GM19468 (cell line): ENCODE results near the gene YPEL1.
"Not testable (repeated sequence)": the region's sequence is repeated elsewhere in the genome, so short reads cannot be mapped to it uniquely, and the experiment has no call there.

Experiments
- ATAC-seq: cut with Tn5 transposase; IDR thresholded peaks from one replicate; pipeline ENCODE4 v1.9.1; 2021; ENCODE audit warnings: mild to moderate bottlenecking, moderate library complexity, moderate number of reproducible peaks; ENCODE audit not compliant: unreplicated experiment; ENCODE audit errors: extremely low read depth

YPEL1 gene

DNA sequence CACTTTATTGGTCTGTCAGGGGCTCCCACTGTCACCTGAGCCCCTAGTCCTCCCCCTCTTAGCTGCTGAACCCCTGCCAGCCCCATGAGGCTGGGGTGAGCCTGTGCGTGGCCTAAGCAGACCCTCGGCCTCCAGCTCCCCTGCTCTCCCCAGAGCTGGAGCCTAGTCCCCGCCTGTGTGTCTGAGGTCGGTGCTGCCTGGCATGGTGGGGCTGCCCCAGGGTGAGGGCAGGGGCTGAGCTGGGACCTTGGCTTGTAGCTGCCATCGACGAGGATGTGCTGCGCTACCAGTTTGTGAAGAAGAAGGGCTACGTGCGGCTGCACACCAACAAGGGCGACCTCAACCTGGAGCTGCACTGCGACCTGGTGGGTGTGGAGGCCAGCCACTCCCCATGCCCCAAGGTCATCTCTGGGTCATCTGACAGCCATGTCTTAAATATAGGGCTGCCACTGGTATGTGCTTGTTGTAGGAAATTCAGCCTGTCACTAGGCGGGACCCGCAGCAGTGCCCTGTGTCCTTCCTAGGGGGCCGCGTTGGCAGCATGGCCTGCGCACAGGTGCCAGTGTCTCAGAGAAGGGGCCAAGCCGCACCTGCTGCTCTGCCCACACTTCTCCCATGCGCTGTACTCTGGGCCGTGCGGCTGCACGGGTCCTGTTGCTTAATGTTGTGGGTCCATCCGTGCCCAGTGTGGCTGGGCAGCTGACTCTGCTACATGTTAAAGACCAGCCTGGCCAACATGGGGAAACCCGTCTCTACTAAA, 48.8 kb downstream of the YPEL1 start:
- ATAC-seq: no peak

DNA sequence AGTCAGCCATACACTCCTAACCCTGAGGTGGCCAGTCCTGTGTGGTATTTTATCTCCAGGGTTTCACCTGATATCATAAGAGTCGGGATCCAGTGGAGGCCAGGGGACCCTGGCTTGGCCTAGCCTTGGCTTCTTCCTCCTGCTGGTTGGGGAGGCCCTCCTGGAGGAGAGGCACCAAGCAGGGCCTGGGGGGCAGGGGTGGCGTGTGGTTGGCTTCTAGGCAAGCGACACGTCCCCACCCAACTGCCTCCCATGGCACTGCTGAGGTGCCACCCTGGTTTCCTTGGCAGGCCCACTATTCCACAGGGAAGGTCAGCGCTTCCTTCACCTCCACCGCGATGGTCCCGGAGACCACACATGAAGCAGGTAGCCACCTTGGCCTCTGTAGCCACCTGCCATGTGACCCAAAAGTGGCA, 49.4 kb downstream of the YPEL1 start:
- no peak for ATAC-seq

DNA sequence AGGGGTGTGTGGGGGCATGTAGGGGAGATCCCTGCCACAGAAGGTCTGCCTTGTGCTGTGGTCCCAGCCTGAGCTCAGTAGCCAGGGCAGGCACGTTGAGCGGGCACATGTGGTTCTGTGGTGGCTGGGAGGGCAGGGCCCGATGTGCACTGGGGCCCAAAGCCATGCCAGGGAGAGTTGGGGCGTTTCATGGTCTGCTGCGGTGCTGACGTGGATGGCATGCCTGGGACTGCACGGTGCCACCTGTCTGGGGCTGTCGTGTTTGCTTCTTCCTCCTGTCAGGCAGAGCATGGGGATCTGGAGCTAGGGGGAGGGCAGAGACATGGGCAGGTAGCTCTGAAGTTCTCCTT, 50.5 kb downstream of the YPEL1 start:
- no peak for ATAC-seq

DNA sequence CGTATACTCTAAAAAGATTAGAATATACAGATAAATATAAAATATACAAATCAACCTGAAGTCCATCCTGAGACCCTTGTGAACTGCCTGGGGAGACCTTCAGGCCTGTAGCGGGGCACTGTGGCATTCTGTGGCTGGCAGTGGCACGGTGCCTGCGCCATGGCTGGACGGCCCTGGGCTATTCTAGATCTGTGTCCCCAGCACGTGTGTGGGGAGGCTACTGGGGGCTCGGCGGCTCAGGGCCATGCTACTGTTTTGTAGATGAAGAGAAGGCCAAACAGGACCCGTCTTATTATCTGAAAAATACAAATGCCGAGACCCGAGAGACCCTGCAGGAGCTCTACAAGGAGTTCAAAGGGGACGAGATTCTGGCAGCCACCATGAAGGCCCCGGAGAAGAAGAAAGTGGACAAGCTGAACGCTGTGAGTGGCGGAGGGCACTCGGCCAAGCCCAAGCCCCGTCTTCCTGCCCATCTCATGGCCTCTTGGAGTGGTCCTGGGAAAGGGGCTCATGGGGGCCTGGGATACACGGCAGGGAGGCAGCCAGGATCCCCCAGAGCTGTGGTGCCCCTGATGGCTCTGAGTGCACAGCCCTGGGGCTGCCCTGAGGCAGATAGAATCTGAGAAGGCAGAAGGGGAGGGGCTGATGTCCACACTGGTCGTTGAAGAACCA, 51.0 kb downstream of the YPEL1 start:
- no peak for ATAC-seq

DNA sequence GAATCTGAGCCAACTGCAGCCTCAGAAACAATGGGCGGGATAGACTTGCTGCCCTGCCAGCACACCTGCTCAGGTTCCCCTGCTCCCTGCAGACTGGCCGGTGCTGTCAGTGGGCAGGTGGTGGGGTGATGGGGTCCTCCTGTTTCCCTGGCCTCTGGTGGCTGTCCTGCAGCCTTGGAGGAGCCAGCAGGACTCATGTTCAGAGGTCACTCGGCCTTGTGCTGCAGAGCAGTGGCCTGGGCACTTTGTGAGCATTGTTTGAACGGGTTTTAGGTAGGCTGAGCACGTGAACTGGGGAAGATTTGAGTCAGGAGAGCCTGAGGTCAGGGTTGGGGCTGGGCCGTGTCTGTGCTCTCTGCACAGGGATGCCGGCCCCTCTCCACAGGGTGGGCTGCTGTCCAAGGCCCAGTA, 52.2 kb downstream of the YPEL1 start:
- ATAC-seq: no peak

DNA sequence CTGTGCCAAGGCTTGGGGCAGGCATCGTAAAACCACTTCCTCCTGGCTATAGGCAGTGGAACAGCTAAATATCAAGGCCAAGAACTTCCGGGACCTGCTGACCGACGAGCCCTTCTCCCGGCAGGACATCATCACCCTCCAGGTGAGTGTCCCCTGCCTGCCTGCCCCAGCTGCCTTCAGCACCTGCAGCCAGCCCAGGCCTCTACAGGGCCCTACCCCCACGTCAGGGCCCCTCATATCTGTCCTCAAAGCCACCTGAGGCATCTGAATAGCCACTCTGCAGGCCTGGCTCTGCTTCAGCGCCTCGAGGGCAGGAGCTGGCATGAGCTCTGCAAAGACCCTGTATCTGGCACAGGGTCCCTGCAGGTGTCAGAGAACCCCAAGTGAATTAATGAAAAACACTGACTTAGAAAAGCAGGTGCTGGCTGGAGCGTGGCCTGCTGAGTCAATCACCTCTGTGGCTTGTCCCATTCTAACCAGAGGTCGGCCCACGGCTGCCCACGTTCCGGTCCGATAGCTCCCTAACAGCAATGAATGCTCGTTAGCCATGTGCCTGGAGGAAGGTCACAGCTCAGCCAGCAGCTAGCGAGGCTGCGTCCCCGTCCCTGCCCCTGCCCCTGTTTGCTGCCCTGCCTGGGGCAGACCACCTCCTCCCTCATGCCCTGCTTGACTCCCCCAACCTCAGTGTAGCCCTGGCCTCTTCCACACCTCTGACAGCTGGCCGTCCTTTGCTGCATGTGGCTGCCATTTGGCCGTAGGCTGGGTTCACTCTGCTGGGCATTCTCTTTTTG, 53.0 kb downstream of the YPEL1 start:
- ATAC-seq: no peak

DNA sequence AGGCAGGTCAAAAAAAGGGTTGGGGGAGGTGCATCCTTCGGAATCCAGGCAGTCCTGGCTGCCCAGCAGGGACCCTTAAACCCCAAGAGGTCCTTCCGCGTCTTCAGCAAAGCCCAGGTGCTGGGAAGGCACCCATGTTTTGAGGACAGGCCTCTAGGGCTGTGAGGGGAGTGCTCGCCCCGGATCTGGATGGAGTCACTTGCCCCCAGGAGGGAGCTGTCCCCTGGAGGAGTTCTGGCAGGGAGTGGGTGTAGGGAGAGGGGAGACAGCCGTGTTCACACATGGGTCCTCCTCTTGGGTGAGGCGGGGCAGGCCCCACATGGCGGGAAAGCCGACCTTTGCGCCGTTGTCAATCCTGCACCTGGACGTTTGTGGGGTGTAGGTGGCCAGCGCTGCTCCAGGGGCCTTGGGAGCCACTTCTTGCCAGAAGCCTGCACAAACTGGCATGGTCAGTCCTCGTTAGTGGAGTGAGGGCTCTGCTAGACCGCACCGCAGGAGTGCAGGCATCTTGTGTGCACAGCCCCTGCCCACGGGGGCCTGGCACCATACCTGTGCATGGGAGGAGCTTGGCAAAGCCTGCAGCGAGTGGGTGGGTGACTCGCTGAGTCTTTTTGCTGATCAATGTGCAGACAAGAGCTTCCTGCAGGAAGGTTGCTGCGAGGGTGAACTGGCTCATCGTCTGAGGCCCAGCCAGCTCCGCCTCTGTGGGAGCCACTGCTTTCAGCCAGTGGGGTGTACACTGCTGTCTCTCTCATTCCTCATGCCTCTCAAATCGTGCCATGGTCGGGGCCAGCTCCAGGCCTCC, 53.8 kb downstream of the YPEL1 start:
- ATAC-seq: no peak

DNA sequence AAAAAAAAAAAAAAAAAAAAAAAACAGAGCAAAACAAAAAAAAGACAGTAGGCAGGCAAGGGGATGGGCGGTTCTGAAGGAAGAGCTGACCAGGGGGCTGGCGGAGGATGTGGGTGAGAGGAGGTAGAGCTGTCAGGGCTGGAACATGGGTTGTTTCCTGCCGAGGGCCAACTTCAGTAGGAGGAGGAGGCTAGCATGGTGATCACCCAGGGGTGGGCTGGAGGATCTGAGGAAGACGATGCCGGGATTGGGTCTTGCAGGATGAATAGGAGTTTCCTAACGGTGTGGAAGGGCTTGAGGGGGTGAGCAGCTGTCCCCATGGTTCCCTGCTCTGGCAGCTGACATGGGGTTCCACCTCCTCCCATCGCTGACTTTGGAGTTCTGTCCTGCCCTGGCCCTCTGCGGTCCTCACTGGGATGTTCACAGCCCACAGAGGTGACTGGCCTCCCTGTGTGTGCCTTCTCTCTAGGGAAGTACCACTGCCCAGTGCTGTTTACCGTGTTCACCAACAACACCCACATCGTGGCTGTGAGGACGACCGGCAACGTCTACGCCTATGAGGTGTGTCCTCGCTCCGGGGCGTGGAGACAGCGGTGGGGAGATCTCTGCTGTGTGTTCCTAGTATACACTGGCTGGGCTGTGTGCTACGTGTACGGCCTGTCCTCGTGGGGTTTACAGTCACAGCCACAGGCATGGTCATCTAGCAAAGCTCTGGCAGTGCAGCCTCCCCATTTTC, 54.6 kb downstream of the YPEL1 start:
- no peak for ATAC-seq

DNA sequence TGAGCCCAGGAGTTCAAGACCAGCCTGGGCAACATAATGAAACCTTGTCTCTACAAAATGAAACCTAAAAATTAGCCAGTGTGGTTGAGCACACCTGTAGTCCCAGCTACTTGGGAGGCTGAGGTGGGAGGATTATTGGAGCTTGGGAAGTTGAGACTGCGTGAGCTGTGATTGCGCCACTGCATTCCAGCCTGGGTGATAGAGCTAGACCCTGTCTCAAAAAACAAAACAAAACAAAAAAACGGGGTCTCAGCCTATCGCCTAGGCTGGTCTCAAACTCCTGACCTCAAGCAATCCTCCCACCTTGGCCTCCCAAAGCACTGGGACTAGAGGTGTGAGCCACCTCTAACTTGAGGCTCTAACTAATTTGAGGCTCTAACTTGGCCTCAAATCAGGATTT, 56.2 kb downstream of the YPEL1 start:
- no peak for ATAC-seq

DNA sequence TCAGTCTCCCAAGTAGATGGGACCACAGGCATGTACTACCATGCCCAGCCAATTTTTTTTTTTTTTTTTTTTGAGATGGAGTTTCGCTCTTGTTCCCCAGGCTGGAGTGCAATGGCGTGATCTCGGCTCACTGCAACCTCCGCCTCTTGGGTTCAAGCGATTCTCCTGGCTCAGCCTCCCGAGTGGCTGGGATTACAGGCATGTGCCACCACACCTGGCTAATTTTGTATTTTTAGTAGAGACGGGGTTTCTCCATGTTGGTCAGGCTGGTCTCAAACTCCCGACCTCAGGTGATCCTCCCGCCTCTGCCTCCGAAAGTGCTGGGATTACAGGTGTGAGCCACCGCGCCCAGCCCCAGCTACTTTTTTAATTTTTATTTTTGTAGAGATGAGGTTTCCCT, 56.8 kb downstream of the YPEL1 start:
- ATAC-seq: not testable (repeated sequence)

DNA sequence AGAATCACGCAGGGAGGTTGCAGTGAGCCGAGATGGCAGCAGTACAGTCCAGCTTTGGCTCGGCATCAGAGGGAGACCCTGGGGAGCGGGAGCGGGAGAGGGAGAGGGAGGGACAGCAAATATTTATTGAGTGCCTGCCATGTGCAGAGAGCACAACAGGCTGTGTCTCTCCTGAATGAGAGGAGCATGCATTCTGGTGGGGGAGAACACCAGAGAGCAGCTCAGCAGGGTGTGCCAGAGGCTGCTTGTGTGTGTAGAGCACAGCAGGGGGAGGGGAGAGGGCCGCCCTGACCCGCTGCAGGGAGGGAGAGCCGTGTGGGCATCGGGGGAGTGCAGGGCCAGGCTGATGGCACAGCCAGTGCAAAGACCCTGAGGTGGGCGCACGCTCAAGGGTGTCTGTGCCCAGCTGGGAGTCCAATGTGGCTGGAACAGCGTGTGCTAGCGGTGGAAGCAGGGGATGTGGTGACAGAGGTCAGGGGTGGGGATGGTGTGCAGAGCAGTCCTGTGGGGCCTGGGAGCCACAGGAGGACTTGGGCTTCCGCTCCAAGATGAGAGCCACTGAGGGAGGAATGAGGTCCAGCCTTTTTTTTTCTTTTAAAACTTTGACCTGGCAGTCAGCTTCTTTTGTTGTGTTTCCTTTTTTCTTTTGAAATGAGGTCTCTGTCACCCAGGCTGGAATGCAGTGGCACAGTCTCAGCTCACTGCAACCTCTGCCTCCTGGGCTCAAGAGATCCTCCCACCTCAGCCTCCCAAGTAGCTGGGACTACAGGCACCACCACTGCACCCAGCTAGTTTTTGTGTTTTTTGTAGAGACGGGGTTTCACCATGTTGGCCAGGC, 57.8 kb downstream of the YPEL1 start:
- ATAC-seq: no peak

DNA sequence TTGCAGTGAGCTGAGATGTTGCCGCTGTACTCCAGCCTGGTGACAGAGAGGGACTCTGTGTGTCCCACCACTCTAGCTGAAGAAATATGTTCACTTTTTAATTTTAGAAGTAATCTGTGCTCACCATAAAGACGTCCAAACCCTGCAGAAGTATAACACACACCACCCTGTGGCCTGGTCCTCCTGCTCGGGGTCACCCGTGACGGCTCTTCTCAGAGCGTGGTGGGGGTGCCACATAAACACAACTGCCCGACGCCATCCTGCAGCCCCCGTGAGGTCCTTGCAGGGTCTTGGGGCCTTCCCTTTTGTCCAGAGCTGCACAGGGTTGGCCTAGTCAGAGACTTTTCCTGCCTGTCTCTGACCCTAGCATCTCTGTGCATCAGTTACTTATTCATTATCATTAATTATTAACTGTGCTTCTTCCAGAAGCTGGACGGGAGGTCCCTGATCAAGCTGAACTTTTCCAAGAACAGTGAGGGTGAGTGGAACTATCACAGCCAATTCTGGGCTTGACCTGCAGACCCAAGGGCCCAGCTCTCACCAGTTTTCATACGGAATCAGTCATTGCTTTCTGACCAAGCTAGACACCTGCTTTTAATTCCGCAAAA, 60.9 kb downstream of the YPEL1 start:
- no peak for ATAC-seq

DNA sequence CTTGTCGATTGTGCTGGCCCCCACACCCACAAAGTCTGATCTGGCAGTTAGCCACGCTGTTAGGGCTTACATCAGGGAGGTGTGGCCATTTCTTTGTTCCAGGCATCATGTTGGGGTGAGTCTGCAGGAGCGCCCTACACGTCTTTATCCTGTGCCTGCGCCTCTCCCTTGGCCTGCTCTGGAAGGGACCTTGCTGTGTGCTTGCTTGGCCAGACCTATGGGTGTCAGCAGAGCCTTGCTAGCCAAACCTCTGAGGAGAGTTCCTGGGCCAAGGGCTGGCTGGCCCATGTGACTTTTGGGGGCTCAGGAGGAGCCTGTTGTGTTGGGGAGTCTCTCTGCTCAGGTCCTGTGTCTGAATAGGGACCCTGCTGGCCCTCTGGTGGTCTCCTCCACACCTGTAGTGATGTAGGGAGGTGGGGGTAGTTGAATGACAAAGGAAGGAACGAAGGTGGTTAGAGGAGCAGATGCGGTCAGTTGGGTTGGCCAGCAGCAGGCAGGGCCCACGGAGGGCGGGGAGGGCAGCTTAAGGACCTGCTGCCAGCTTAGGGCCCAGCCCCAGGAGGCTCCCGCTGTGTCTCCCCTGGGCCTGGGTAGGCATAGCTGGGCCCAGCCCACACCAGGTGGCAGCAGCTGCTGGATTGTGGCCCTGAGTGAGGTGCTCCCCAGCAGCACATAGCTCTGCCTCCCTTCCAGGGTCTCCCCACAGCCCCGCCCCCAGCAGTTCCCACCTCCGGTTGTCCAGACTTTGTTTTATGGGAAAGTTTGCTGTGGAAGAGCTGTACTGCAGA, 61.9 kb downstream of the YPEL1 start:
- ATAC-seq: no peak

DNA sequence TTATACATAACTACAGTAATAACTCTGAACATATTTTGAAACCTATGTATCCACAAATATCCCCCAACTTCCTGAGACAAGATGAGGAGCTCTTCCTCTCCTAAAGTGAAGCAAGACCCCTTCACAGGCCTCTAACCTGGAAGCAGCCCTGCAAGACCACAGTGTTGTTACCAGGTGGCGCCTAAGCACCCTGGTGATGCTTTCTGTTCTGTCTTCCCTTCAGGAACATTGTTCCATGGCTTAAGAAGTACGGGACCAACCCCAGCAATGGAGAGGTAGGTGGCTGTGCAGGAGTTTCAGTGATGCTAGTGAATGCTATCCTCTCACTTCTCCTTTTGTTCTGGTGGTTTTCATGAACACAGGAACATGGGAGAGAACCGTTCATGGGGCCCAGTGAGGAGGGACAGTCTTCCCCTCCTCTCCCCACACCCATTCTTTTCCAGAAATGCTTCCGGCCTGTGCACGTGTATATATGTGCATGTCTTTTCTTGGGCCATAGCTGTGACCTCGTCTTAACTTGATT, 63.4 kb downstream of the YPEL1 start:
- no peak for ATAC-seq

DNA sequence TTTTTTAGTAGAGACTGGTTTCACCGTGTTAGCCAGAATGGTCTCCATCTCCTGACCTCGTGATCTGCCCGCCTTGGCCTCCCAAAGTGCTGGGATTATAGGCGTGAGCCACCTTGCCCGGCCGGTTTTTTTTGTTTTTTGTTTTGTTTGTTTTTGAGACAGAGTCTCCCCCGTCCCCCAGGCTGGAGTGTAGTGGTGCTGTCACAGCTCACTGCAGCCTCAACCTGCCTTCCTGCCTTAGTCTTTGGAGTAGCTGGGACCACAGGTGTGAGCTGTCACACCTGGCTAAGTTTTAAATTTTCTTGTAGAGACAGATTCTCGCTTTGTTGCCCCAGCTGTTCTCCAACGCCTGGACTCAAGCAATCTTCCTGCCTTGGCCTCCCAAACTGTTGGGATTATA, 66.6 kb downstream of the YPEL1 start:
- ATAC-seq: no peak

DNA sequence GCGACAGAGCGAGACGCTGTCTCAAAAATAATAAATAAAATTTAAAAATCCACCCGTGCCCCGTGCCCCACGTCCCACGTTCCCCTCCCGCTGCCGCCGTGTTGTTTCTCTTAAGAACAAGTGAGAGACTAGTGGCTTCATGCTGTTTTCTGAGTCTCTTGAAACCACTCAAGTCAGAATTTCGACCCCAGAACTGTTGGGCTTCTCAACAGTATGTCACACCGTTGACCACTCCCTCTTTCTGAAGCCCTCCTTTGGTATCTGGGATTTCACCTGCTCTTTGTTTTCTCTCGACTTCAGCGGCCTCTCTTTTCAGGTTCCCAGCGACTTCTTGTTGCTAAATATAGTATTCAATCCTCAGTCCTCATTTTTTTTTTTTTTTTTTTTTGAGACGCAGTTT, 68.8 kb downstream of the YPEL1 start:
- ATAC-seq: no peak

DNA sequence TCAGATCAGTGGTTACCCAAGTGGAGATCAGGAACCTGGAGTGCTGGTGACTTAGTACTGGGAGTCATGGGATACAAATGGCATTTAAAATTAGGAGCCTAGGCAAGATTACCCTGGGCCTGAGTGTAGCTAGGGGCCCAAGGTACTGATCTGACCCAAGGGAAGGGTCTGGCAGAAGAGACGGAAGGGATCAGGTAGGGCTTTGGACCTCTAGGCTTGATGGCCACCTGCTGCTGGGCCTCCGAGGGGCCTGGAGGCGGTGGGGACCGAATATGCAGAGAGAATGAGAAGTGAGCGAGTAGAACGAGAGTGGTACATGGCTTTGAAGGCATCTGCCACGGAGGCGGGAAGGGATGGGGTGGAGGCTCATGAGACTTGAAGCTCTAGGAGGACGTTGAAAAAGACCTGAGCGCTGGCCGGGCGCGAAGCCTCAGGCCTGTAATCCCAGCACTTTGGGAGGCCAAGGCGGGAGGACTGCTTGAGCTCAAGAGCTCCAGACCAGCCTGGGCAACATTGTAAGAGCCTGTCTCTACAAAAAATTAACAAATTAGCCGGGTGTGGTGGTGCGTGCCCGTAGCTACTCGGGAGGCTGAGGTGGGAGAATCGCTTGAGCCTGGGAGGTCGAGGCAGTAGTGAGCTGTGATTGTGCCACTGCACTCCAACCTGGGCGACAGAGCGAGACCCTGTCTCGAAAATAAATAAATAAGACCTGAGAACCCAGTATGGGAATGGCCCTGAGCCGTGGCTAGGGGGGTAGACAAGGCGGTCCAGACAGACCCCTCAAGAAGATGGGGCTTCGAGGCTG, 70.3 kb downstream of the YPEL1 start:
- no peak for ATAC-seq
